SK-N-SH (cell line): ENCODE results near the gene BTBD9. TPM values are rescaled to one million over a fixed set of nuclear protein-coding genes. Genes with fewer than 3 reads are reported as not detected.

Source experiments
- CTCF ChIA-PET: fragments of 300-600, 350-600 bp; formaldehyde crosslinking; extraction: SDS; loops from one replicate; lab custom pipeline; 2021; lab: Yijun Ruan, JAX
- POLR2A ChIA-PET: fragments of 350-600 bp; sonication (Branson Sonifier 250); formaldehyde crosslinking; extraction: SDS; loops from one replicate; lab custom pipeline; 2020; ENCODE audit warnings: antibody characterized with exemption, inconsistent platforms; lab: Yijun Ruan, JAX
- DNase-seq: peaks from one replicate; pipeline ENCODE4 v3.0.0; 2012
- H2AFZ ChIP-seq: fragments of 200-600 bp; sonication (generic); 2 replicates; pipeline ENCODE4 v1.8.1; 2016; ENCODE audit warnings: antibody characterized with exemption, mild to moderate bottlenecking, low read depth
- H3F3A ChIP-seq: fragments of 200-600 bp; sonication (generic); replicated peaks from 2 replicates; pipeline ENCODE3; 2016; ENCODE audit warnings: antibody characterized with exemption, mild to moderate bottlenecking; ENCODE audit not compliant: insufficient read depth
- H3K27ac ChIP-seq, 2 experiments: fragments of 200-500 bp in 1 of 2; fragments of 200-600 bp in 1 of 2; sonication (Bioruptor generic) in 1 of 2; sonication (generic), shearing (Covaris generic) in 1 of 2; 2 replicates each; pipeline versions ENCODE4 v1.5.1 to v1.6.1; 2014 to 2016; ENCODE audit warnings: low read depth in 2 of 2, inconsistent platforms in 1 of 2, low read length in 1 of 2, mild to moderate bottlenecking in 1 of 2, mixed read lengths in 1 of 2
- H3K27me3 ChIP-seq: fragments of 200-600 bp; sonication (generic), shearing (Covaris generic); 2 replicates; pipeline ENCODE4 v1.6.1; 2016; ENCODE audit warnings: mixed run types; ENCODE audit not compliant: insufficient read depth
- H3K36me3 ChIP-seq, 2 experiments: fragments of 200-500 bp in 1 of 2; fragments of 200-600 bp in 1 of 2; sonication (Bioruptor generic) in 1 of 2; sonication (generic) in 1 of 2; replicated peaks in 1 of 2; 2 replicates each; pipeline versions ENCODE3 to v1.5.1; 2014 to 2016; ENCODE audit warnings: low read length in 1 of 2, mild to moderate bottlenecking in 1 of 2; ENCODE audit not compliant: insufficient read depth in 2 of 2, control insufficient read depth in 1 of 2
- H3K4me1 ChIP-seq, 2 experiments: fragments of 200-500 bp in 1 of 2; fragments of 200-600 bp in 1 of 2; sonication (Bioruptor generic) in 1 of 2; sonication (generic), shearing (Covaris generic) in 1 of 2; 2 replicates each; pipeline versions ENCODE4 v1.5.1 to v1.6.1; 2014 to 2016; ENCODE audit warnings: low read depth in 1 of 2, low read length in 1 of 2, mixed run types in 1 of 2; ENCODE audit not compliant: insufficient read depth in 2 of 2, control insufficient read depth in 1 of 2
- H3K4me2 ChIP-seq: fragments of 200-600 bp; sonication (generic), shearing (Covaris generic); 2 replicates; pipeline ENCODE4 v1.6.1; 2017; ENCODE audit warnings: mixed run types
- H3K4me3 ChIP-seq, 2 experiments: fragments of 200-500 bp in 1 of 2; fragments of 200-600 bp in 1 of 2; sonication (Bioruptor generic) in 1 of 2; sonication (generic), shearing (Covaris generic) in 1 of 2; 2 replicates each; pipeline versions ENCODE4 v1.5.1 to v1.8.1; 2014 to 2016; ENCODE audit warnings: low read depth in 2 of 2, inconsistent platforms in 1 of 2, low read length in 1 of 2, mild to moderate bottlenecking in 1 of 2, mixed read lengths in 1 of 2, moderate library complexity in 1 of 2
- H3K79me2 ChIP-seq: fragments of 200-600 bp; sonication (generic); 2 replicates; pipeline ENCODE4 v1.8.1; 2017; ENCODE audit warnings: mild to moderate bottlenecking; ENCODE audit not compliant: insufficient read depth
- H3K9ac ChIP-seq: fragments of 200-600 bp; sonication (generic); 2 replicates; pipeline ENCODE4 v1.6.1; 2017; ENCODE audit warnings: mixed run types
- H3K9me2 ChIP-seq: fragments of 200-600 bp; sonication (generic); 2 replicates; pipeline ENCODE4 v1.6.1; 2017; ENCODE audit warnings: mixed run types
- H3K9me3 ChIP-seq: fragments of 200-600 bp; sonication (generic); 2 replicates; pipeline ENCODE4 v1.6.1; 2017; ENCODE audit warnings: mixed run types, mild to moderate bottlenecking, moderate library complexity
- H4K20me1 ChIP-seq: fragments of 200-600 bp; sonication (generic); 2 replicates; pipeline ENCODE4 v1.6.1; 2017; ENCODE audit warnings: mild to moderate bottlenecking, mixed run types; ENCODE audit not compliant: insufficient read depth
- CHD2 ChIP-seq: fragments of 150-350 bp; IDR thresholded peaks from 2 replicates; pipeline ENCODE4 v1.6.1; 2018; ENCODE audit warnings: low read length; ENCODE audit not compliant: partially characterized antibody
- FOSL2 ChIP-seq: IDR thresholded peaks from 2 replicates; pipeline ENCODE4 v1.4.0; 2012; ENCODE audit warnings: low read depth, mild to moderate bottlenecking, moderate library complexity, borderline replicate concordance
- FOXJ3 ChIP-seq: sonication (generic); formaldehyde crosslinking; IDR thresholded peaks from 2 replicates; pipeline ENCODE4 v1.5.1; 2020; ENCODE audit warnings: mild to moderate bottlenecking, missing genetic modification reagents
- GATA2 ChIP-seq: sonication (generic); formaldehyde crosslinking; IDR thresholded peaks from 2 replicates; pipeline ENCODE4 v1.5.0; 2020; ENCODE audit warnings: mild to moderate bottlenecking, missing genetic modification reagents
- MXI1 ChIP-seq: IDR thresholded peaks from 2 replicates; pipeline ENCODE4 v1.6.1; 2012; ENCODE audit warnings: mild to moderate bottlenecking, low read depth, low read length, improper control_type of control experiment
- NFIC ChIP-seq: IDR thresholded peaks from 2 replicates; pipeline ENCODE4 v1.4.0; 2012; ENCODE audit warnings: borderline replicate concordance
- NRF1 ChIP-seq: IDR thresholded peaks from 2 replicates; pipeline ENCODE4 v1.6.1; 2012; ENCODE audit warnings: low read depth, mild to moderate bottlenecking, low read length
- POLR2AphosphoS5 ChIP-seq: IDR thresholded peaks from 2 replicates; pipeline ENCODE4 v1.6.1; 2012; ENCODE audit warnings: low read depth, low read length
- RAD21 ChIP-seq: IDR thresholded peaks from 2 replicates; pipeline ENCODE4 v1.6.1; 2012; ENCODE audit warnings: mild to moderate bottlenecking, low read length
- RFX5 ChIP-seq: IDR thresholded peaks from 2 replicates; pipeline ENCODE4 v1.6.1; 2012; ENCODE audit warnings: mild to moderate bottlenecking, improper control_type of control experiment, low read length
- SIN3A ChIP-seq: IDR thresholded peaks from 2 replicates; pipeline ENCODE4 v1.6.1; 2012; ENCODE audit warnings: low read depth, mild to moderate bottlenecking, low read length, moderate library complexity, borderline replicate concordance
- SMC3 ChIP-seq: IDR thresholded peaks from 2 replicates; pipeline ENCODE4 v1.6.1; 2012; ENCODE audit warnings: low read depth, low read length, improper control_type of control experiment
- TAF1 ChIP-seq: IDR thresholded peaks from 2 replicates; pipeline ENCODE4 v1.6.1; 2012; ENCODE audit warnings: low read depth, mild to moderate bottlenecking, low read length, moderate library complexity, borderline replicate concordance
- TCF12 ChIP-seq: IDR thresholded peaks from 2 replicates; pipeline ENCODE4 v1.4.0; 2012
- YY1 ChIP-seq: IDR thresholded peaks from 2 replicates; pipeline ENCODE4 v1.4.0; 2012; ENCODE audit warnings: low read depth, mild to moderate bottlenecking
- WGBS: methylation state at CpG from one replicate; pipeline ENCODE4 v1.1.6; 2017; ENCODE audit warnings: low lambda C conversion rate; 5-methylcytosine and 5-hydroxymethylcytosine counted together
- polyA plus RNA-seq, 3 experiments: library from polyadenylated mRNA; depleted of rRNA; stranded (reverse); fragments of >200 nt; gene quantifications; 2 replicates each; pipeline ENCODE4 v1.2.3, GENCODE V29; 2012
- TF ChIP-seq, protein P1 (sequence below): IDR thresholded peaks from 2 replicates; pipeline ENCODE4 v1.4.0; 2012; ENCODE audit warnings: low read depth
- TF ChIP-seq, protein P2 (sequence below): fragments of 150-350 bp; IDR thresholded peaks from 2 replicates; pipeline ENCODE4 v1.6.1; 2017; ENCODE audit warnings: antibody characterized with exemption, low read length, low read depth, borderline replicate concordance
- TF ChIP-seq, protein P3 (sequence below): IDR thresholded peaks from 2 replicates; pipeline ENCODE4 v1.4.0; 2012; ENCODE audit warnings: low read depth, borderline replicate concordance
- TF ChIP-seq, protein P4 (sequence below): IDR thresholded peaks from 2 replicates; pipeline ENCODE4 v1.4.0; 2012; ENCODE audit warnings: low read depth, borderline replicate concordance
- TF ChIP-seq, protein P5 (sequence below): fragments of 200-600 bp; sonication (generic); IDR thresholded peaks from 2 replicates; pipeline ENCODE4 v1.6.1; 2017; ENCODE audit warnings: antibody characterized with exemption, mild to moderate bottlenecking, moderate library complexity

The BTBD9 gene
- polyA plus RNA-seq, 1 of the 3 experiments (the other 2 are of a cell fraction): 2.2 TPM

DNA sequence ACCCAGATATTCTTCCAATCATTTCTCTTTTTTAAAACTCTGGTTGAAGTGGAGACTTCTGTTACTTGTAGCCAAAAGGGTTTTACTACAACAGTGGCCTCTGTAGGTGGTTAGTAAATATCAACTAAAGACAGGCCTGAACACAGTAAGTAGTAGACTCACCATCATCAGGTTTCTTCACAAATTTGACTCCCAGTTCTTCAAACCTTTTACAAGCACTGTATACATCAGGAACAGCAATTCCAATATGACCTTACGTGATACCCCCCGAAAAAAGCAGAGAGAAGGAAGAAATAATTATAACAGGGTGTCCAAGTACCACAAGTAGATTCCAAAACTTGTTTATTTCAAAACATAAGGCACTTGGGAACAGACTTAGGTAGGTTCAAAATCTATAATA, 42.1 kb upstream of the BTBD9 start:
- Histone ChIP-seq H3K27me3 (no peaks in the 10 kb centered on the region), H3K4me2 (no peak overlapping the region), H3K4me3 (no peak overlapping the region), H3K36me3 (peaks cover 41 to 51% of the 10 kb centered on the region in 2 experiments), H3K9ac (no peak overlapping the region), H4K20me1 (no peaks in the 10 kb centered on the region), H3K79me2 (peaks cover 14% of the 10 kb centered on the region), H3K27ac (no peak overlapping the region), H3K4me1 (no peaks in the 10 kb centered on the region), H3K9me3 (no peaks in the 10 kb centered on the region), H3F3A (no peaks in the 10 kb centered on the region), H3K9me2 (no peaks in the 10 kb centered on the region), H2AFZ (no peak overlapping the region)
- TF ChIP-seq NRF1: no peak
- no peak for TF ChIP-seq RAD21
- TF ChIP-seq CHD2: no peak
- no peak for TF ChIP-seq GATA2 (CRISPR knock-in tag)
- no peak for TF ChIP-seq TCF12
- no peak for TF ChIP-seq FOXJ3 (CRISPR knock-in tag)
- TF ChIP-seq, protein P1, sequence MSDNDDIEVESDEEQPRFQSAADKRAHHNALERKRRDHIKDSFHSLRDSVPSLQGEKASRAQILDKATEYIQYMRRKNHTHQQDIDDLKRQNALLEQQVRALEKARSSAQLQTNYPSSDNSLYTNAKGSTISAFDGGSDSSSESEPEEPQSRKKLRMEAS: no peak
- TF ChIP-seq, protein P2, sequence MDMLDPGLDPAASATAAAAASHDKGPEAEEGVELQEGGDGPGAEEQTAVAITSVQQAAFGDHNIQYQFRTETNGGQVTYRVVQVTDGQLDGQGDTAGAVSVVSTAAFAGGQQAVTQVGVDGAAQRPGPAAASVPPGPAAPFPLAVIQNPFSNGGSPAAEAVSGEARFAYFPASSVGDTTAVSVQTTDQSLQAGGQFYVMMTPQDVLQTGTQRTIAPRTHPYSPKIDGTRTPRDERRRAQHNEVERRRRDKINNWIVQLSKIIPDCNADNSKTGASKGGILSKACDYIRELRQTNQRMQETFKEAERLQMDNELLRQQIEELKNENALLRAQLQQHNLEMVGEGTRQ: no peak
- TF ChIP-seq FOSL2: no peak
- no peak for TF ChIP-seq YY1
- no peak for TF ChIP-seq MXI1
- POLR2A ChIA-PET: no interaction called here
- WGBS: 94% methylated on average over 2 of the region's 2 CpGs
- no peak for DNase-seq
- CTCF ChIA-PET: interaction anchor here (1.7 kb wide), 1 partner anchor 9 kb away, joined by 5 read pairs; no protein-coding TSS in a partner anchor

DNA sequence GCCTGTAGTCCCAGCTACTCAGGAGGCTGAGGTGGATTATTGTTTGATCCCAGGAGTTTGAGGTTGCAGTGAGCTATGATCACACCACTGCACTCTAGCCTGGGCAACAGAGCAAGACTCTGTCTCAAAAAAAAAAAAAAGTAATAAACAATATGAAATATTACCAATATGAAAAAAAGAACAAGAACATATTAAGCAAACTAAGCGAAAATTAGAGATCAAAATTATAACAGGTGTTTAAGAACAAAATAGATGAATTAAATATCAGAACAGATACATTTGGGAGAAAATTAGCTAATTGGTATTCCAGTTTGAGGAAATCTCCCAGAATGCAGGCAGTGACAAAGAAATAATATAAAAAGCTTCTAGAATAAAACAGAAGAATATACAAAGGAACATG, 39.9 kb upstream of the BTBD9 start:
- no peaks in the 10 kb centered on the region for H3K27me3 ChIP-seq
- no peak overlapping the region for H3K4me2 ChIP-seq
- CTCF ChIA-PET: no interaction called here
- no peaks in the 10 kb centered on the region for H3K4me1 ChIP-seq
- no peak overlapping the region for H2AFZ ChIP-seq
- POLR2A ChIA-PET: no interaction called here
- no peaks in the 10 kb centered on the region for H3K9me2 ChIP-seq
- H3K36me3 ChIP-seq: peaks cover 57 to 58% of the 10 kb centered on the region in 2 experiments
- no peaks in the 10 kb centered on the region for H3K9me3 ChIP-seq
- WGBS: 92% methylated on average over 1 of the region's 1 CpG
- H3K9ac ChIP-seq: no peak overlapping the region
- peaks cover 4% of the 10 kb centered on the region; the same call in 1 of the 2 replicates for H3K79me2 ChIP-seq
- H4K20me1 ChIP-seq: no peaks in the 10 kb centered on the region
- H3K27ac ChIP-seq: no peak overlapping the region
- no peaks in the 10 kb centered on the region for H3F3A ChIP-seq
- H3K4me3 ChIP-seq: no peak overlapping the region
- TF ChIP-seq, protein P2: no peak
- TF ChIP-seq SIN3A (no peak), YY1 (no peak), GATA2 (CRISPR knock-in tag) (no peak), FOSL2 (no peak), SMC3 (no peak), RFX5 (no peak), POLR2AphosphoS5 (no peak), NFIC (no peak), TAF1 (no peak), MXI1 (no peak)
- TF ChIP-seq, protein P3, sequence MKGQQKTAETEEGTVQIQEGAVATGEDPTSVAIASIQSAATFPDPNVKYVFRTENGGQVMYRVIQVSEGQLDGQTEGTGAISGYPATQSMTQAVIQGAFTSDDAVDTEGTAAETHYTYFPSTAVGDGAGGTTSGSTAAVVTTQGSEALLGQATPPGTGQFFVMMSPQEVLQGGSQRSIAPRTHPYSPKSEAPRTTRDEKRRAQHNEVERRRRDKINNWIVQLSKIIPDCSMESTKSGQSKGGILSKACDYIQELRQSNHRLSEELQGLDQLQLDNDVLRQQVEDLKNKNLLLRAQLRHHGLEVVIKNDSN: no peak
- TF ChIP-seq, protein P4, sequence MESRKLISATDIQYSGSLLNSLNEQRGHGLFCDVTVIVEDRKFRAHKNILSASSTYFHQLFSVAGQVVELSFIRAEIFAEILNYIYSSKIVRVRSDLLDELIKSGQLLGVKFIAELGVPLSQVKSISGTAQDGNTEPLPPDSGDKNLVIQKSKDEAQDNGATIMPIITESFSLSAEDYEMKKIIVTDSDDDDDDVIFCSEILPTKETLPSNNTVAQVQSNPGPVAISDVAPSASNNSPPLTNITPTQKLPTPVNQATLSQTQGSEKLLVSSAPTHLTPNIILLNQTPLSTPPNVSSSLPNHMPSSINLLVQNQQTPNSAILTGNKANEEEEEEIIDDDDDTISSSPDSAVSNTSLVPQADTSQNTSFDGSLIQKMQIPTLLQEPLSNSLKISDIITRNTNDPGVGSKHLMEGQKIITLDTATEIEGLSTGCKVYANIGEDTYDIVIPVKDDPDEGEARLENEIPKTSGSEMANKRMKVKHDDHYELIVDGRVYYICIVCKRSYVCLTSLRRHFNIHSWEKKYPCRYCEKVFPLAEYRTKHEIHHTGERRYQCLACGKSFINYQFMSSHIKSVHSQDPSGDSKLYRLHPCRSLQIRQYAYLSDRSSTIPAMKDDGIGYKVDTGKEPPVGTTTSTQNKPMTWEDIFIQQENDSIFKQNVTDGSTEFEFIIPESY: no peak
- TF ChIP-seq, protein P5, sequence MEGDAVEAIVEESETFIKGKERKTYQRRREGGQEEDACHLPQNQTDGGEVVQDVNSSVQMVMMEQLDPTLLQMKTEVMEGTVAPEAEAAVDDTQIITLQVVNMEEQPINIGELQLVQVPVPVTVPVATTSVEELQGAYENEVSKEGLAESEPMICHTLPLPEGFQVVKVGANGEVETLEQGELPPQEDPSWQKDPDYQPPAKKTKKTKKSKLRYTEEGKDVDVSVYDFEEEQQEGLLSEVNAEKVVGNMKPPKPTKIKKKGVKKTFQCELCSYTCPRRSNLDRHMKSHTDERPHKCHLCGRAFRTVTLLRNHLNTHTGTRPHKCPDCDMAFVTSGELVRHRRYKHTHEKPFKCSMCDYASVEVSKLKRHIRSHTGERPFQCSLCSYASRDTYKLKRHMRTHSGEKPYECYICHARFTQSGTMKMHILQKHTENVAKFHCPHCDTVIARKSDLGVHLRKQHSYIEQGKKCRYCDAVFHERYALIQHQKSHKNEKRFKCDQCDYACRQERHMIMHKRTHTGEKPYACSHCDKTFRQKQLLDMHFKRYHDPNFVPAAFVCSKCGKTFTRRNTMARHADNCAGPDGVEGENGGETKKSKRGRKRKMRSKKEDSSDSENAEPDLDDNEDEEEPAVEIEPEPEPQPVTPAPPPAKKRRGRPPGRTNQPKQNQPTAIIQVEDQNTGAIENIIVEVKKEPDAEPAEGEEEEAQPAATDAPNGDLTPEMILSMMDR: no peak
- TF ChIP-seq, protein P1: no peak
- TF ChIP-seq, all 33 proteins: peak for 0
- DNase-seq: no peak
